A549 treated with AZD9567 at 1 μM for 4 hours (cell line): ENCODE data around the gene SGCA. TPM values are rescaled to one million over a fixed set of nuclear protein-coding genes. Genes with fewer than 3 reads are reported as not detected.

Experiments
- total RNA-seq: library from RNA; stranded (reverse); fragments of 200-300 nt; extraction: Qiagen RNA extraction; gene quantifications from 5 replicates; pipeline ENCODE4 v1.2.3, GENCODE V29; 2022; ENCODE audit not compliant: insufficient read depth

The SGCA gene
- 0.84 to 2.0 TPM (median 1.3 TPM) in 4 of 5 replicates, not detected in the other for total RNA-seq

GRCh38 chr17:50165867-50166517 is at the start of gene SGCA:
Gene SGCA, plus strand, starts transcription at chr17:50166005. Its CDS starts 36 bp downstream, at chr17:50166041.

GRCh38 chr17:50129728-50130558 is 35.9 kb upstream of the SGCA start, which contains the start of gene SAMD14:
Gene SAMD14, minus strand, starts transcription at chr17:50130160. Its CDS starts 5,201 bp downstream, at chr17:50124959.

GRCh38 chr17:50150354-50151040 is 15.3 kb upstream of the SGCA start, which contains the start of gene PPP1R9B:
Gene PPP1R9B, minus strand, starts transcription at chr17:50150677. Its CDS starts 164 bp downstream, at chr17:50150513.

GRCh38 chr17:50201276-50201854 is 35.6 kb downstream of the SGCA start, which contains the start of gene COL1A1:
Gene COL1A1, minus strand, starts transcription at chr17:50201631. Its CDS starts 118 bp downstream, at chr17:50201513.

Other genes starting within 250 kb of the SGCA start
- 2.1 to 2.5 TPM (median 2.4 TPM) in 5 replicates for gene DLX4, start 196.8 kb upstream of the SGCA start, total RNA-seq
- 0.07 to 0.16 TPM (median 0.14 TPM) in 4 of 5 replicates, not detected in the other for gene DLX3, start 170.8 kb upstream of the SGCA start, total RNA-seq
- gene ITGA3, start 109.9 kb upstream of the SGCA start, total RNA-seq: 415 to 438 TPM (median 434 TPM) in 5 replicates
- 13.1 to 18.2 TPM (median 16.0 TPM) in 5 replicates for gene PDK2, start 70.7 kb upstream of the SGCA start, total RNA-seq
- 0.31 to 0.52 TPM (median 0.44 TPM) in 4 of 5 replicates, not detected in the other for gene SAMD14, start 35.8 kb upstream of the SGCA start, total RNA-seq
- 31.8 to 47.8 TPM (median 44.8 TPM) in 5 replicates for gene PPP1R9B, start 15.3 kb upstream of the SGCA start, total RNA-seq
- 5.0 to 12.4 TPM (median 8.0 TPM) in 5 replicates for gene COL1A1, start 35.6 kb downstream of the SGCA start, total RNA-seq
- 12.6 to 30.1 TPM (median 15.7 TPM) in 5 replicates for gene TMEM92, start 108.5 kb downstream of the SGCA start, total RNA-seq
- 19.5 to 24.4 TPM (median 23.5 TPM) in 5 replicates for gene XYLT2, start 180.1 kb downstream of the SGCA start, total RNA-seq
- gene MRPL27, start 207.2 kb downstream of the SGCA start, total RNA-seq: 96.4 to 155 TPM (median 144 TPM) in 5 replicates
- gene EME1, start 207.2 kb downstream of the SGCA start, total RNA-seq: 16.3 to 18.7 TPM (median 17.1 TPM) in 5 replicates
- 223 to 244 TPM (median 234 TPM) in 5 replicates for gene LRRC59, start 231.5 kb downstream of the SGCA start, total RNA-seq